ENCODE results near the gene AKAP13.

Gene AKAP13

GRCh38 chr15:85559530-85559929 is 179.1 kb downstream of the AKAP13 start:
- TF ChIP-seq CTCF (IDR thresholded peaks at IDR 0.05) = no peak

- no peak for TF ChIP-seq CTCF (IDR thresholded peaks at IDR 0.05)
Observed at GRCh38 chr15:85562824-85563223, 182.4 kb downstream of the AKAP13 start.

- no peak for TF ChIP-seq CTCF (IDR thresholded peaks at IDR 0.05)
Observed at GRCh38 chr15:85563328-85563727, 182.9 kb downstream of the AKAP13 start.

GRCh38 chr15:85563731-85564130 is 183.3 kb downstream of the AKAP13 start:
- no peak for TF ChIP-seq CTCF (IDR thresholded peaks at IDR 0.05)

GRCh38 chr15:85564686-85565085 is 184.3 kb downstream of the AKAP13 start:
- no peak for TF ChIP-seq CTCF (IDR thresholded peaks at IDR 0.05)

- no peak for TF ChIP-seq CTCF (IDR thresholded peaks at IDR 0.05)
Observed at GRCh38 chr15:85568261-85568808, 187.9 kb downstream of the AKAP13 start.

- TF ChIP-seq CTCF (IDR thresholded peaks at IDR 0.05) = no peak
Observed at GRCh38 chr15:85570336-85570735, 189.9 kb downstream of the AKAP13 start.

GRCh38 chr15:85571780-85572179 is 191.4 kb downstream of the AKAP13 start:
- TF ChIP-seq CTCF (IDR thresholded peaks at IDR 0.05) = no peak
